ENCODE measurements around the gene VGLL2. TPM values are rescaled to one million over a fixed set of nuclear protein-coding genes. Genes with fewer than 3 reads are reported as not detected.

The VGLL2 gene
- polyA plus RNA-seq, 1 donor = 82.7 TPM

Other genes starting within 250 kb of the VGLL2 start
- gene ROS1, start 160.4 kb downstream of the VGLL2 start, polyA plus RNA-seq (ENCODE audit: insufficient read length) = 0.05 TPM
- 8.4 TPM for gene DCBLD1, start 217.1 kb downstream of the VGLL2 start, polyA plus RNA-seq (ENCODE audit: insufficient read length)

Data from hindlimb muscle (tissue), 1 donor.